Activated CD4-positive, alpha-beta T cell treated with anti-CD3 and anti-CD28 coated beads for 1 hour (primary cell): ENCODE data around the gene GALNT9.

Experiments
- DNase-seq: peaks from one replicate; pipeline ENCODE4 v3.0.0-alpha.2; 2020

Gene GALNT9

DNA sequence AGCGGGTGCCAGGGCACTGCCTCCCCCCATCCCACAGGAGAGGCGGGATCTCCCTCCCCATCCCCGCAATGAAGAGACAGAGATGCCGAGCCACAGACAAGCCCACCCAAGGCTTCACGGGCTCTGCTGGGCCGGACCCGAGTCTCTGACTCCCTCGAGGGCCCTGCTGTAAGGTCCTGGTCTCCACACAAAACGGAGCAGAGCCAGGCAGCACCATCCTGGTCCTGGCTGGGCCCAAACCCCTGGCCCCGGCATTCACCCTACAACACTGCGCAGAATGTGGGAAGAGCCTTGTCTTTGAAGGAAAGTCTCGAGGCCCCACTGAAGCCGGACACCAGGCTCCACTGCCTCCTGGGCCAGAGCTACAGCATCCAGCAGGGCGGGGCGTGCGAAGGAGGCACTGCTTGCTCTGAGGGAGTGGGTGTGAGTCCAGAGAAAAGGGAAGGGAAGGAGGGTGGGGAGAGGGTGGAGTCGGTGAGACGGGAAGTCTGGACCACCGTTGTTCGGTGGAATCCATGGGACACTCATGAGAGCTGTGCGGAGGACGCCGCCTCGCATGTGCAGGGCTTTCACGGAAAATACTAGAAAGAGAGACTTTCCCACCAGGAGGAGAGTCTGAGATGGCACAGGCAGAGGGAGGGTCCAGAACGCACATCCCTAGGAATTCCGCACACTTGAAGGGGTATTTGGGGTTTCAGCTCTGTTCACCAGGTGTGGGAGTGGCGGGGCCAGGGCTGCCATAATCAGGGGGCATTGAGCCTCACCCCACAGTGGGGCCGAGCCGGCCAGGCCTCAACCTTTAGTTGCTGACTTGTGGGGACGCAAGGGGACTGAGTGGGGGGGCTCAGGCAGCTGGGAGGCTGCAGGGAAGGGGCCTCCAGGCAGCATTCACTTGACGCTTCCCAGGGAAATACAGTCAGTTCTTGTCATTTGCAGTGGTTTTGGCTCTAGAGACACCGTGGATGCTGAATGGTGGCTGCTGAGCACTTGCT lies 36.8 kb downstream of the GALNT9 start:
- DNase-seq = no peak

DNA sequence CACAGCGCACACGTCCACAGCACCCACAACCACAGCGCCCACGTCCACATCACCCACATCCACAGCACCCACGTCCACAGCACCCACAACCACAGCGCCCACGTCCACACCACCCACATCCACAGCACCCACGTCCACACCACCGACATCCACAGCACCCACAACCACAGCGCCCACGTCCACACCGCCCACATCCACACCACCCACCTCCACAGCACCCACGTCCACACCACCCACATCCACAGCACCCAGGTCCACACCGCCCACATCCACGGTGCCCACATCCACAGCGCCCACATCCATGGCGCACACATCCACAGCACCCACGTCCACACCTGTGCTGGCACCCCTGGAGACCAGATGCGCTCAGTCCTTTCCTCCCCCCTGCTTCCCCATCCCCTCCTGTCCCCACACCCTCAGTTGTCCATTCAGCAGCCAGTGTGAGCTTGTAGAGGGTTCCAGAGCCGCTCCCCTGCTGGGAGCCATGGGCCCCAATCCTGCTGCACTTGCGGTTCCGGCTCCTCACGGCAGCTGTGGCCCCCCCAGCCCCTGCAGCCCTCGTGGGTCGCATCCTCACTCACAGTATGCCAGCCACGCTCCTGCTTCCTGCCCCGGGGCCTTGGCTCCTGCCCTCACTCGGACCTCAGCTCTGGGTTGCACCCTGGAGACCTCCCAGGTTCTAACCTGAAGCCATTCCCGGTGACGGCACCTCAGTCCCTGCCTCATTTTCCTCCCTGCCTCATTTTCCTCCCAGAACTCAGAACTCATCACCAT lies 37.8 kb downstream of the GALNT9 start:
- DNase-seq = no peak

DNA sequence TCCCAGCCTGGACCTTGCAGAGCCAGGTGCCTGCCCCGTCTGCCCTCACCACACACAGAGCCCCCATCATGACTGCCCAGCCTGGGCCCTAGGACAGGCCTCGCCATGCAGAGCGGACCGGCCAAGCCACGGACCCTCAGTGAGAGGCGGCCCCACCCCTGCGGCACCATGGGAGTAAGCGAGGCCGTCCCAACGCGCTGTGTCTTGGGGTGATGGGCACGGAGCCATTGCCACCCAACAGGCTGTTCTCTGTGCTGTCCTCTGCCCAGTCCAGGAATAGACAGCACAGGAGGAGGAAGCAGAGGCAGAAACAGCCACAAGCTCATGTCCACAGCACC lies 39.2 kb downstream of the GALNT9 start:
- DNase-seq = no peak

DNA sequence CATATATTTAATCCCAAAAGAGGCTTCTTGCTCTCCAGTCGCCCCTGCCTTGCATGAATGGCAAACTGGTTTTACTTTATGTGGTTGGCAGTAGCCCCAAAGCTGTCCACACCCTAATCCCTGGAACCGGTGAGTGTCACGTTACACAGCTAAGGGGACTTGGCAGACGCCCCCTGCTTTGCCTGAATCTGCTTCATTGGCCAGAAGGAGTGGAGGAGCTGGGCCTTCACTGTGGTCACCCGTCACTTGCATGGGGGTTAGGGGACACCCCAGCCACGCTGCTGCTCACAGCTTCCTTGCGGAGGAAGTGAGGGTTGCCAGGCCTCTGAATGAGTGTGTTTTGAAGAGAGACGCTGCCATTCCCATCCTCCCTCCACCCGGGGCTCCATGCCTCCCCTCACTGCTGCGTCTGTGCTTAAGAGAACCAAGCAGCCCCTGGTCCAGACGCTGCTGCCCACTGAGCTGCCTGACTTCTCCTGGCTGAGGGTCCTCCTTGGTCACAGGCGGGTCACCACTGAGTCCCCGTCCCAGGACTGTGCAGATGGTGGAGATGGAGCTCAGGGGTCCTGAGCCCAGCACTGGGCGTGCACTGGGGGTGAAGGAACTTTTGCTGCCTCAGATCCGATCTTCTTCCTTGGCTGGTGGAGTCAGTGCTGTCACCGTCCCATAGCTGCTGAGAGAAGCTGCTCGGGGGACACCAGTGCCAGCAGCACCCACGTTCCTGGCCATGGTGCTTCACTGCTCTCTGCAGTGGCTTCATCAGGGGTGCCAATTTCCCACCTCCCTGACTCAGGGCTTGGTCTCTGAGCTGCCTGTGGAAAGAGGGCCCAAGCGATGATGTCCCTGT lies 39.8 kb downstream of the GALNT9 start:
- DNase-seq = no peak

DNA sequence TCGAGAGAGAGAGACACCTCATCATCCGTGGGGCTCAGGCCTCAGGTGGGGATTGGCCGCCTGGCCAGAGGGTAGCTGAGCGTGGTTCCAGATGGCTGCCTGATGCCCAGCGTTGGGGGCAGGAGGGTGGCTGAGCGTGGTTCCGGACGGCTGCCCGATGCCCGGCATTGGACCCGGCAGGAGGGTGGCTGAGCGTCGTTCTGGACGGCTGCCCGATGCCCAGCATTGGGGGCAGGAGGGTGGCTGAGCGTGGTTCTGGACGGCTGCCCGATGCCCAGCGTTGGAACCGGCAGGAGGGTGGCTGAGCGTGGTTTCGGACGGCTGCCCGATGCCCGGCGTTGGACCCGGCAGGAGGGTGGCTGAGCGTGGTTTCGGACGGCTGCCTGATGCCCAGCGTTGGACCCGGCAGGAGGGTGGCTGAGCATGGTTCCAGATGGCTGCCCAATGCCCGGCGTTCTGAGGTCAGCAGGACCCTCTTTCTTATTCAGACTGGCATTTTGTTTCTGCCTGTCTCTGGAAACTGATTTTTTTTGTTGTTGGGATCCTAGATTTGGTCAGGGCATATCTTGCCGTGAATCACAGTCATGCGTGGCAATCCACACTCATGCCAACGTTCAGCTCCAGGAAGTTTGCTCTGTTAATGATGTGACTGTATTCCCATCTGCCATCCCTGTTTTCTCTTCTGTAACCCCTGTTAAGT lies 40.7 kb downstream of the GALNT9 start:
- no peak for DNase-seq

GRCh38 chr12:132287391-132288238 lies 41.8 kb downstream of the GALNT9 start:
- DNase-seq = no peak

- no peak for DNase-seq
These were observed 42.5 kb downstream of the GALNT9 start for GRCh38 chr12:132286912-132287311.

DNA sequence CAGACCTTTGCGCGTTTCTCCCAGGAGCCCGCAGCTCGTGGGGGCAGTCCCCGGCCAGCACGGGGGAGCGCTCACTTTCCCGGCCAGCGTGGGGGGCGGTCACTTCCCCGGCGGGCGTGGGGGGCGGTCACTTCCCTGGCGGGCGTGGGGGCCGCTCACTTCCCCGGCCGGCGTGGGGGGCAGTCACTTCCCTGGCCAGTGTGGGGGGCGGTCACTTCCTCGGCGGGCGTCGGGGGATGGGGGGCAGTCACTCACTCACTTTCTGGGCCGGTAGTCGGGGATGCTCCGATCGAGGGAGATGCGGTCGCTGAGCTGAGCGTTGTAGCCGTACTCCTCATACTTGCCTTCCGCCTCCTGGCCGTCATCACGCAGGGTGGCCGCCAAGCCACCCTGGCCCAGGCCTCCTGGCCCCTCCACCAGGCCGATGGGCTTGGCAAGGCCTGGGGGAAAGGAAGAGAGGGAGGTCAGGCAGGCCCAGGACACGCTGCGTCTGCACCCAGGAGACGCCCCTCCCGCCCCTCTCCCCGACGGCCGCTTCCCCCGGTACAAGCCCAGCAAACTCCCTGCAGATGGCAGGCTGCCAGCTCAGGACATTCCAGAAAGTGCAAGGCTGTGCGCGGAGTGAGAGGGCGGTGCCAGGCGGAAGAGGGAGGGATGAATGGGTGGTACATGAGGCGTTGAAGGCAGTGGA lies 43.3 kb downstream of the GALNT9 start:
- DNase-seq = no peak

- no peak for DNase-seq
These were observed 44.3 kb downstream of the GALNT9 start for GRCh38 chr12:132284827-132285741.

GRCh38 chr12:132284071-132284826 lies 45.1 kb downstream of the GALNT9 start:
- no peak for DNase-seq

GRCh38 chr12:132282950-132283771 lies 46.2 kb downstream of the GALNT9 start:
- no peak for DNase-seq

DNA sequence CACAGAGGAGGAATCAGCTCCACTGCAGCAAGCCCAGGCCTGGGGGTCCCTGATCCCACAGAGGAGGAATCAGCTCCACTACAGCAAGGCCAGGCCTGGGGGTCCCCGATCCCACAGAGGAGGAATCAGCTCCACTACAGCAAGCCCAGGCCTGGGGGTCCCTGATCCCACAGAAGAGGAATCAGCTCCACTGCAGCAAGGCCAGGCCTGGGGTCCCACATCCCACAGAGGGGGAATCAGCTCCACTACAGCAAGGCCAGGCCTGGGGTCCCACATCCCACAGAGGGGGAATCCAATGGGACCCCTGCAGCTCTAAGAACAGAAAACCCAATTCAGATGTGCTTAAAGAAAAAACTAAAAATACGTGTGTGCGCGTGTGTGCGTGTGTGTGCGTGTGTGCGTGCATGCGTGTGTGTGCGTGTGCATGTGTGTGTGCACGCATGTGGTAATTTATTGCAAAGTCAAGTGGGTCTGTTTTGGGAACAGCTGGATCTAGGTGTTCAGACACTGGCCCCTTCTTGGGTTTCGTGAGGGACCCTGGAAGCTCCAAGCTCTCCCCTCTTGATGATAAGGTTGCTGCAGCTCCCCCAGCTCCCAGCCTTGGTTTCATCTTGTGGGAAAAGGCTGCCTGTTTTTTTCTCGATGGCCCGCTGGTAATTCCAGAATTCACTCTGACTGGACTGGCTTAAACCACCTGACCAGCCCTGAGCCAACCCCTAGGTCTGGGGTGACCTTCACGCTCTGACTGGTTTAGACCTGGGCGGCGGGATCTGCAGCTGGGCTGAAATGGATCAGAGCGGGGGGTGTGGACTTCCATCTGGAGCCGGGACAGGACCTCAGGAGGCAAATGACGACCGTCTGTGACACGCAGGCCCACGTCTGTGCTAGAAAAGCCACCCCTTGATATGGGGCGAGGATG lies 47.1 kb downstream of the GALNT9 start:
- DNase-seq = no peak

DNA sequence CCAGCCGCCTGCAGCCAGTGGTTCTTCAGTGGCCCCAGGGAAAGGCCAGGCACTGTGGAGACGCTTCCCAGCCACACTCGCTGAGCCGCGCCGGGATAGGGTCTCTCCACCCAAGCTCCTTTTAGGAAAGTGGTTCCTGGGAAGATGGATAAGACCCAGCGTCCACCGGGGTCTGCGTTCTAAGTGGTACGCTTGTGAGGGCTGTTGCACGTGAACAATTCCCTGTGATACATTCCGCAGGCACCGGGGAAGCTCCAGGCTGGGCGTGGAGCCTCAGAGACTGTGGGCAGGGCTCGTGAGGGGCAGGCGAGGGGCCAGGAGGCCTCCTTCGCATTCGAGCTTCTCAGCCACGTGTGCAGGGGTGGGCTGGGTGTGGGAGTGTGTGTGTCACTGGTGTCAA lies 48.4 kb downstream of the GALNT9 start:
- no peak for DNase-seq

DNA sequence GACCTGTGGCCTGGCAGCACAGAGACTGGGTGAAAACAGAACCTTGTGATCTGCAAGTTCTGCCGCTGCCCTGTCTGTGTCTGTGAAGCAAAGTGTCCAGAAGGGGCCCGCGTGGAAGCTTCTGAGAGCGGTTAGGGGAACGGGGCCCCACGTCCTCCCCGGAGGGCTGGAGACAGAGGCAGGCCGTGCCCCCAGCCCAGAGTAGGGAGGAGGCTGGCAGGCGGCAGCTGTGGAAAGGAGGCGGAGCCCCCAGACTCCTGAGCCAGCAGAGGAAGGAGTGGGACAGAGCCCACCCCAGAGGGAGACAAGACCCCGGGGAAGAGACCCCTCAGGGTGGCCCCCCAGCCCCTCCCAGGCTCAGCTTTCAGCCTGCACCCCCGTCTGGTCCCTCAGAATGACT lies 49.0 kb downstream of the GALNT9 start:
- DNase-seq = no peak

DNA sequence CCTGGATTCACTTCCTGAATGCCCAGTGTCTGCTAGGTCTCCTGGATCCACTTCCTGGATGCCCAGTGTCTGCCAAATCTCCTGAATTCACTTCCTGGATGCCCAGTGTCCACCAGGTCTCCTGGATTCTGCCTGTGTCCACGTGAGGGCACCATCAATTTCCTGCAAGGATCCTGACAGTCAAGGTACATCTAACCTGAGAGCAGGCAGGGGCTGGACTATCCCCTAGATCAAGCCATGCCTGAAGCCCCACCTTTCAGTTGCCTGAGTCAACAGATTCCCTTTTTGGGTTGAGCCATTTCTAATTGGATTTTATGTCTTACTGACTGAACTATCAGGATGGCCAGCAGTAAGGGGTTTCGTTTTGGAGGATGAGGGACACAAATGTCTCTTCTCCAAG lies 49.5 kb downstream of the GALNT9 start:
- no peak for DNase-seq

DNA sequence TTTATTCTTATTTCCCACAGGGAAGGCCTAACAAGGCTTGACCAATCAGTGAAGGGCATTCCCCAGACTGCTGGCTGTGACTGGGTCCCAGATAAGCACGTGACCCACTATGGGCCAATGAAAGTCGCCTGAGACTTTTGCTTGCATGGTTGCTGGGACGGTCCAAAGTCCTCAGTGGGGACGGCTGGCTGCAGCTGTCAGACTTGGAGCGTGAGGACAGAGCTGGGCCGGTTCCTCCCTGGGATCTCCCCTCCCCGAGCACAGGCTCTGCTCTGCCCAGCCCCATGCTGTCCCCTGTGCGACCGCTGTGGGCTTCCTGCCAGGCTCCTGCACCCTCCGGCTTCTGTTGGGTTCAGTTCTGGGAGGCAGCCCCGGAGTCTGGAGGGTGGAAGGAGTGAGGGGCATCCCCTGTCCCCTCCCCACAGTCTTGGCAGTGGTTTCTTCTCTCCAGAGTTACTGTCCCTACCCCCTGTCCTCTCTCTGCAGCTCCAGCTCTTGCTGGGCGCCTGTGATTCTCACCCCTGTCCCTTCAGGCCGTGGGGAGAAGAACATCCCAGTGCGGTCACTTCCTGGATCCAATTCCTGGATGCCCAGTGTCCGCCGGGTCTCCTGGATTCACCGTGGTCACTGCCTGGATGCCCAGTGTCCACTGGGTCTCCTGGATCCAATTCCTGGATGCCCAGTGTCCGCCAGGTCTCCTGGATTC lies 50.1 kb downstream of the GALNT9 start:
- DNase-seq = no peak
